ENCODE data around the gene XAGE2. TPM values are rescaled to one million over a fixed set of nuclear protein-coding genes. Genes with fewer than 3 reads are reported as not detected.

Gene XAGE2
- total and polyA plus RNA-seq, 2 experiments from 2014 or later: not detected

DNA sequence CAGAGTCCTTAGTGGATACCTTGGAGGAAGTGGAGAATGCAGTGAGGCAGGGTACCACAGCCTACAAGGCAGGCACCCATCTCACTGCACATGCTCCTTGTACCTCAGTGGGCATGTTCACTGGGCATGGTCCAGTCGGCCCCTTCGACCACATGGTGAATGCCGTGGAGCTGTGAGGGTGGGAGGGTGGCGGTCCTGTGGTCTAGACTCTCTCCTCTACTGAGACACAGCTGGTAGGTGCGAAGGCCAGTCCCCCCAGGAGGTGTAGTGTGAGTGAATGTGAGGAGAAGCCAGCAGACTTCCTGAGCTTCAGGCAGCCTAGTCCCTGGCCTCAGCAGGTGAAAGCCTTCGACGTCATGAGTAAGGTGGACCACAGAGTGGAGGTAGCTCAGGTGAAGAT is 12.2 kb downstream of the XAGE2 start (continued):
- TF ChIP-seq, protein P1, sequence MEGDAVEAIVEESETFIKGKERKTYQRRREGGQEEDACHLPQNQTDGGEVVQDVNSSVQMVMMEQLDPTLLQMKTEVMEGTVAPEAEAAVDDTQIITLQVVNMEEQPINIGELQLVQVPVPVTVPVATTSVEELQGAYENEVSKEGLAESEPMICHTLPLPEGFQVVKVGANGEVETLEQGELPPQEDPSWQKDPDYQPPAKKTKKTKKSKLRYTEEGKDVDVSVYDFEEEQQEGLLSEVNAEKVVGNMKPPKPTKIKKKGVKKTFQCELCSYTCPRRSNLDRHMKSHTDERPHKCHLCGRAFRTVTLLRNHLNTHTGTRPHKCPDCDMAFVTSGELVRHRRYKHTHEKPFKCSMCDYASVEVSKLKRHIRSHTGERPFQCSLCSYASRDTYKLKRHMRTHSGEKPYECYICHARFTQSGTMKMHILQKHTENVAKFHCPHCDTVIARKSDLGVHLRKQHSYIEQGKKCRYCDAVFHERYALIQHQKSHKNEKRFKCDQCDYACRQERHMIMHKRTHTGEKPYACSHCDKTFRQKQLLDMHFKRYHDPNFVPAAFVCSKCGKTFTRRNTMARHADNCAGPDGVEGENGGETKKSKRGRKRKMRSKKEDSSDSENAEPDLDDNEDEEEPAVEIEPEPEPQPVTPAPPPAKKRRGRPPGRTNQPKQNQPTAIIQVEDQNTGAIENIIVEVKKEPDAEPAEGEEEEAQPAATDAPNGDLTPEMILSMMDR (conservative IDR thresholded peaks at IDR 0.05; ENCODE audit: low read depth in 2 of 2): no peak
- TF ChIP-seq ZNF114 (CRISPR knock-in tag; IDR thresholded peaks at IDR 0.05): no peak

DNA sequence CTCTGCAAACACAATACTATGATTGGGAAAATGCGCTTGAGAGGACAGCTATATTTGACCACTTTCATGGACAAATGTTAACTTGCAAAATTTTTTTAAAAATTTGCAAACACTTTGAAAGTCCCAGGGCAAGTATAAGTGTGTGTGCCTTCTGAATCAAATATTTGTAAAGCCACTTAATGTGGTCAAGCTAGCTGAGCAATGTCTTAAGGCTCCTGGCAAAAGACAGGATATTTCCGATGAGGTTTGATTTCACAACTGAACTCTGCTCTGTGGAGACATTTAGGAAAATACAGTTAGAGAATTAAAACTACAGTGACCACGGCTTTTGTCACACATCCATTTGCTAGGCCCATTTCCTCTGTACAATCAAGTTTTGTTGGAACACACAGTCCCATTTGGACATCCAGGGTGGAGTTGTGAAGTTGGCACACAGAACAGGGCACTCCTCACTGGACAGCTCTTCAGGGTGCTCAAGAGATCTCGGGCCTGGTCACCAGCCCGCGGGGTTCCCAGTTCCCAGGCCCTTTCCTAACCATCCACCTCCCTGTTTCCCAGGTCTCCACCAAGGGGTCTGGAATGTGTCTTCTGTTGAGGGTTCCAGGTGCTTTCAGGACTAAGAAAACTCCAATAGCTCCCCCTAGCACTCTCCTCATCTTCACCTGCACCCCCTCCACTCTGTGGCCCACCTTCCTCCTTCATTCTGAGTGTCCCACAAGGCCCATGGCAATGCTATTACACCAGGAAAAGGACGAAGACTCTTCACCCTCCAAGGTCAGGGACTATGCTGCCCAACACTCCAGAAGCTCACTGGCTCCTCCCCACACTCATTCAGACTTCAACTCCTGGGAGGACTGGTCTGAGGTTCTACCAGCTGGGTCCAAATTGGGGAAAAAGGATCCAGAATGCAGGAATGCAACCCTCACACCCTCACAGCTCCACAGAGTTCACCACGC is 41.9 kb downstream of the XAGE2 start:
- Histone ChIP-seq H3K27ac (ENCODE audit: low read depth) (no peak overlapping the region), H2AFZ (no peak overlapping the region), H3F3A (replicated peaks; ENCODE audit: low read depth) (no peaks in the 10 kb centered on the region), H3K27me3 (ENCODE audit: insufficient read depth) (no peaks in the 10 kb centered on the region), H3K36me3 (ENCODE audit: insufficient read depth) (no peaks in the 10 kb centered on the region), H4K20me1 (replicated peaks; ENCODE audit: insufficient read depth) (no peaks in the 10 kb centered on the region), H3K79me2 (replicated peaks; ENCODE audit: insufficient read depth) (no peaks in the 10 kb centered on the region), H3K4me3 (no peak overlapping the region), H3K4me2 (no peak overlapping the region), H3K4me1 (ENCODE audit: insufficient read depth) (no peaks in the 10 kb centered on the region), H3K9me2 (ENCODE audit: insufficient read depth) (no peaks in the 10 kb centered on the region)
- no peaks in the 10 kb centered on the region for H3K9me3 Mint-ChIP-seq
- no peaks in the 10 kb centered on the region for H3K36me3 Mint-ChIP-seq (ENCODE audit: low read depth)
- no peaks in the 10 kb centered on the region for H3K4me1 Mint-ChIP-seq
- ATAC-seq (no peak), DNase-seq (ENCODE audit: low spot score) (no peak)
- TF ChIP-seq STAT1 (IDR thresholded peaks at IDR 0.05; ENCODE audit: unreplicated experiment) (no peak), NANOG (IDR thresholded peaks at IDR 0.05; ENCODE audit: borderline replicate concordance) (no peak), JUNB (IDR thresholded peaks at IDR 0.05; ENCODE audit: unreplicated experiment) (no peak), ZNF331 (CRISPR knock-in tag; IDR thresholded peaks at IDR 0.05; ENCODE audit: low read depth) (no peak), POLR2AphosphoS5 (IDR thresholded peaks at IDR 0.05; ENCODE audit: low read depth) (no peak), CREB1 (CRISPR knock-in tag; IDR thresholded peaks at IDR 0.05; ENCODE audit: low read depth) (no peak)
- TF ChIP-seq, protein P2, sequence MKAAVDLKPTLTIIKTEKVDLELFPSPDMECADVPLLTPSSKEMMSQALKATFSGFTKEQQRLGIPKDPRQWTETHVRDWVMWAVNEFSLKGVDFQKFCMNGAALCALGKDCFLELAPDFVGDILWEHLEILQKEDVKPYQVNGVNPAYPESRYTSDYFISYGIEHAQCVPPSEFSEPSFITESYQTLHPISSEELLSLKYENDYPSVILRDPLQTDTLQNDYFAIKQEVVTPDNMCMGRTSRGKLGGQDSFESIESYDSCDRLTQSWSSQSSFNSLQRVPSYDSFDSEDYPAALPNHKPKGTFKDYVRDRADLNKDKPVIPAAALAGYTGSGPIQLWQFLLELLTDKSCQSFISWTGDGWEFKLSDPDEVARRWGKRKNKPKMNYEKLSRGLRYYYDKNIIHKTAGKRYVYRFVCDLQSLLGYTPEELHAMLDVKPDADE (IDR thresholded peaks at IDR 0.05): no peak
- TF ChIP-seq, protein P3, sequence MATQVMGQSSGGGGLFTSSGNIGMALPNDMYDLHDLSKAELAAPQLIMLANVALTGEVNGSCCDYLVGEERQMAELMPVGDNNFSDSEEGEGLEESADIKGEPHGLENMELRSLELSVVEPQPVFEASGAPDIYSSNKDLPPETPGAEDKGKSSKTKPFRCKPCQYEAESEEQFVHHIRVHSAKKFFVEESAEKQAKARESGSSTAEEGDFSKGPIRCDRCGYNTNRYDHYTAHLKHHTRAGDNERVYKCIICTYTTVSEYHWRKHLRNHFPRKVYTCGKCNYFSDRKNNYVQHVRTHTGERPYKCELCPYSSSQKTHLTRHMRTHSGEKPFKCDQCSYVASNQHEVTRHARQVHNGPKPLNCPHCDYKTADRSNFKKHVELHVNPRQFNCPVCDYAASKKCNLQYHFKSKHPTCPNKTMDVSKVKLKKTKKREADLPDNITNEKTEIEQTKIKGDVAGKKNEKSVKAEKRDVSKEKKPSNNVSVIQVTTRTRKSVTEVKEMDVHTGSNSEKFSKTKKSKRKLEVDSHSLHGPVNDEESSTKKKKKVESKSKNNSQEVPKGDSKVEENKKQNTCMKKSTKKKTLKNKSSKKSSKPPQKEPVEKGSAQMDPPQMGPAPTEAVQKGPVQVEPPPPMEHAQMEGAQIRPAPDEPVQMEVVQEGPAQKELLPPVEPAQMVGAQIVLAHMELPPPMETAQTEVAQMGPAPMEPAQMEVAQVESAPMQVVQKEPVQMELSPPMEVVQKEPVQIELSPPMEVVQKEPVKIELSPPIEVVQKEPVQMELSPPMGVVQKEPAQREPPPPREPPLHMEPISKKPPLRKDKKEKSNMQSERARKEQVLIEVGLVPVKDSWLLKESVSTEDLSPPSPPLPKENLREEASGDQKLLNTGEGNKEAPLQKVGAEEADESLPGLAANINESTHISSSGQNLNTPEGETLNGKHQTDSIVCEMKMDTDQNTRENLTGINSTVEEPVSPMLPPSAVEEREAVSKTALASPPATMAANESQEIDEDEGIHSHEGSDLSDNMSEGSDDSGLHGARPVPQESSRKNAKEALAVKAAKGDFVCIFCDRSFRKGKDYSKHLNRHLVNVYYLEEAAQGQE (IDR thresholded peaks at IDR 0.05; ENCODE audit: unreplicated experiment): no peak
- no peaks in the 10 kb centered on the region for H3K27me3 Mint-ChIP-seq (ENCODE audit: insufficient read depth, low read depth, poor library complexity)
- no peak overlapping the region for H3K27ac Mint-ChIP-seq
- no peak overlapping the region for H3K4me3 Mint-ChIP-seq
